G401 (cell line): ENCODE data around the gene CMBL. TPM values are rescaled to one million over a fixed set of nuclear protein-coding genes. Genes with fewer than 3 reads are reported as not detected.
A peak's percentile ranks its signal among the peaks of the same experiment; 100 is the strongest.

Source experiments
- DNase-seq: peaks from one replicate; pipeline ENCODE4 v3.0.0-alpha.2; 2015; ENCODE audit warnings: low spot score
- in situ Hi-C: cut with HindIII; loops from 2 replicates; pipeline ENCODE4 v1.10.0; 2016; ENCODE audit warnings: low sequenced_read_pairs, mixed read lengths
- total RNA-seq: library from RNA; depleted of rRNA; stranded (reverse); fragments of >200 nt; shearing (Covaris generic); gene quantifications from 2 replicates; pipeline ENCODE4 v1.2.3, GENCODE V29; 2014

The CMBL gene
- total RNA-seq, 1 experiment from 2014 or later: 14.6 TPM

GRCh38 chr5:10335711-10336470 is 28.2 kb upstream of the CMBL start:
- DNase-seq: no peak
- in situ Hi-C loops: no loop called here

- in situ Hi-C loops: no loop called here
- no peak for DNase-seq
Measured at GRCh38 chr5:10334831-10335230, 27.1 kb upstream of the CMBL start.

- in situ Hi-C loops: no loop called here
- DNase-seq: peak; percentile 44
Measured at GRCh38 chr5:10333154-10334006, 25.7 kb upstream of the CMBL start.

GRCh38 chr5:10332301-10332700 is 24.6 kb upstream of the CMBL start:
- in situ Hi-C loops: no loop called here
- DNase-seq: no peak

- in situ Hi-C loops: no loop called here
- DNase-seq: peak; percentile 47
Measured at GRCh38 chr5:10331341-10331796, 23.7 kb upstream of the CMBL start.

GRCh38 chr5:10330511-10331230 is 23.0 kb upstream of the CMBL start:
- DNase-seq: no peak
- in situ Hi-C loops: no loop called here

GRCh38 chr5:10329820-10330481 is 22.2 kb upstream of the CMBL start:
- in situ Hi-C loops: no loop called here
- no peak for DNase-seq

GRCh38 chr5:10329446-10329819 is 21.7 kb upstream of the CMBL start:
- in situ Hi-C loops: no loop called here
- DNase-seq: no peak

- DNase-seq: no peak
- in situ Hi-C loops: no loop called here
Measured at GRCh38 chr5:10328323-10328722, 20.6 kb upstream of the CMBL start.

GRCh38 chr5:10324518-10325370 is 17.0 kb upstream of the CMBL start:
- DNase-seq: no peak
- in situ Hi-C loops: no loop called here

- no peak for DNase-seq
- in situ Hi-C loops: no loop called here
Measured at GRCh38 chr5:10323588-10324488, 16.1 kb upstream of the CMBL start.

- no peak for DNase-seq
- in situ Hi-C loops: no loop called here
Measured at GRCh38 chr5:10321882-10322281, 14.2 kb upstream of the CMBL start.

- no peak for DNase-seq
- in situ Hi-C loops: no loop called here
Measured at GRCh38 chr5:10320793-10321192, 13.1 kb upstream of the CMBL start.

GRCh38 chr5:10319202-10319851 is 11.6 kb upstream of the CMBL start:
- in situ Hi-C loops: no loop called here
- DNase-seq: no peak

GRCh38 chr5:10317825-10318682 is 10.4 kb upstream of the CMBL start:
- DNase-seq: no peak
- in situ Hi-C loops: no loop called here

- in situ Hi-C loops: no loop called here
- no peak for DNase-seq
Measured at GRCh38 chr5:10315824-10316509, 8.3 kb upstream of the CMBL start.
